NCI-H2107 (cell line): ENCODE measurements around the gene E2F1.
"Not testable (repeated sequence)": the region's sequence is repeated elsewhere in the genome, so short reads cannot be mapped to it uniquely, and the experiment has no call there.

Experiments used
- DNase-seq: peaks from one replicate; lab custom pipeline; 2025; lab: John Stamatoyannopoulos, UW

E2F1 gene

DNA sequence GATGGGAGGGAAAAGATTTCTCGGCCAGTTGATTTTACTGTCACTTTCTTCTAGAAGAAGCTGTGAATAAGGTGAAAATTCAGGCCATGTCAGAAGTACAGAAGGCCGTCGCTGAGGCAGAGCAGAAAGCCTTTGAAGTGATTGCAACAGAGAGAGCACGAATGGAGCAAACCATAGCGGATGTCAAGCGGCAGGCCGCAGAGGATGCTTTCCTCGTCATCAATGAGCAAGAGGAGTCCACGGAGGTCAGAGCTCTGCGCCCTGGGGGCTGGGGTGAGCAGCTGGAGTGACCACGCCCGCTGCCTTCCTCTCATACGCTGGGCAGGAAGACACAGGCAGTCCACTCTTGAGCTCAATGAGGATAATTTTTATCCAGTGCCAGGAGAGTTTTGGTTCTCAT is 45.9 kb downstream of the E2F1 start:
- DNase-seq = no peak

DNA sequence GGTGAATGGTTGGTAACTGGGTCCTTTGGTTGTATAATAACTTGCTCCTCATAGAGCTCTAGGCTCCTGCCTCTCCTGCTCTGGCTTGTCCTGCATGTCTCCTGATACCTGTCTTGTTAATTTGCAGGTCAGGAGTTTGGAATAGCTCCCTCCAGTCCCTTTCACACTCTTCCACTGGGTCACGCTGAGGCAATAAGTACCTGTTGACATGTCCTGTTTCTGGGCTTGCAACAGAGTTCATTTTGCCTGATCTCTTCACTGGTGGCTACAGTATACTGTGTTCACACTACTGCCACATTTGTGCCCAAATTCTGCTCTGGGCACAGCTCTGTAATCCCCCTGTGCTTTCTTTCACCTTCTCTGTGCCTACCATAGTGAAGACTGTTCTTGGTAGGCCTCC is 49.4 kb downstream of the E2F1 start:
- DNase-seq = no peak

DNA sequence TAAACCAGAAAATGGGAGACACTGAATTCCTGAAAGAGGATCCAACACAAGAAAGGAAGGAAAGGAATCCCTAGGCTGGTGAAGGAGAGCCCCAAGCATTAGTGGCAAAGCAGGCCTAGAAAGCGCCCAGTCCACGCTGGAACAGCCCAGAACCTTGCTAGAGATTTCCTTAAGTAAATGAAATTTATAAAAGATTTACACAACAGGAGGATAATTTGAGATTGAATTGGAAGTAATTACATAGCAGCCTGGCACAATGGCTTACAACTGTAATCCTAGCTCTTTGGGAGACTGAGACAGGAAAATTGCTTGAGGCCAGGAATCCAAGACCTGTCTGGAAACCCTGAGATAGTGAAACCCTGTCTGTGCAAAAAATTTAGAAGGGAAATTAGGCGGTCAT is 50.8 kb downstream of the E2F1 start:
- no peak for DNase-seq

DNA sequence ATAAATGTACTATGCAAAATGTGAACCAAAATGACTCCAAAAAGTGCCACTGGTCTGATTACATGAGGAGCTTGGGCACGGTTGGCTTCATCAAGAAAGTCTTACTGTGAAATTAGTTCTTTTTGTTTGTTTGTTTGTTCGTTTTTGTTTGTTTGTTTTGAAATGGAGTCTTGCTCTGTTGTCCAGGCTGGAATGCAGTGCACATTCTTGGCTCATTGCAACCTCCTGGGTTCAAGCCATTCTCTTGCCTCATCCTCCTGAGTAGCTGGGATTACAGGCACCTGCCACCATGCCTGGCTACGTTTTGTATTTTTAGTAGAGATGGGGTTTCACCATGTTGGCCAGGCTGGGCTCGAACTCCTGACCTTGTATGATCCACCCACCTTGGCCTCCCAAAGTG is 54.3 kb downstream of the E2F1 start:
- DNase-seq = not testable (repeated sequence)

DNA sequence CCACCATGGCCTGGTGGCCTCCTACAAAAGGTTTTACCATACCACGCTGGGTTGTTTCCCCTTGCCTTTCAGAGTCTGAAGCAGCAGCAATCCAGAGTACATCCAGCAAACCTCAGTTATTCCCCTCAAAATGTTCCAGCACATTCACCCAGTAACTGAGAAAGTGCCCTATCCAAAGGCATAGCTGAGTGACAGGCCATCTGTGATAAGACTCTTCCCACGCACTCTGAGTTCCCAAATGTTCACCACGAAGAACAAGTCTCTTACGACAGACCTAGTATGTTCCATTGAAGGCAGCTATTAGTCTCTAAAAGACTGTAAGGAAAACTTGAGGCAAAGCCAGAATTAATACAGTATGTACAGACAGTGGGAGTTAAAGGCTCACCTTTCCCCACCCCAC is 55.7 kb downstream of the E2F1 start:
- no peak for DNase-seq

DNA sequence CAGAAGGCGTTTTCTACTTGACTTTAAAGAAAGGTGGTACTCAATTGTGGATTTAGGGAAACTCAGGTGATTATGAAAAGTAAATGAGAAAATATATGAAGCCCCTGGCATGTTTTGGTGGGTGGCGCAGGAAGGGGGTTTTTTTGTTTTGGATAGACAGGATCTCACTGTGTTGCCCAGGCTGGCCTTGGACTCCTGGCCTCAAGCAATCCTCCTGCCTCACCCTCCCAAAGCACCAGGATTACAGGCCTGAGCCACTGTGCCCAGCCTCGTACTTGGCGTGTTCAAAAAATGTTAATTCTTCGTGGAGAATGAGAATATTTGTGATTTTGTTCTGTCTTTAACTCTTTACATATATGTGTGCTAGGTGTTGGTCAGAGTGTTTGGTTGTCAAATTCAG is 56.2 kb downstream of the E2F1 start:
- no peak for DNase-seq

DNA sequence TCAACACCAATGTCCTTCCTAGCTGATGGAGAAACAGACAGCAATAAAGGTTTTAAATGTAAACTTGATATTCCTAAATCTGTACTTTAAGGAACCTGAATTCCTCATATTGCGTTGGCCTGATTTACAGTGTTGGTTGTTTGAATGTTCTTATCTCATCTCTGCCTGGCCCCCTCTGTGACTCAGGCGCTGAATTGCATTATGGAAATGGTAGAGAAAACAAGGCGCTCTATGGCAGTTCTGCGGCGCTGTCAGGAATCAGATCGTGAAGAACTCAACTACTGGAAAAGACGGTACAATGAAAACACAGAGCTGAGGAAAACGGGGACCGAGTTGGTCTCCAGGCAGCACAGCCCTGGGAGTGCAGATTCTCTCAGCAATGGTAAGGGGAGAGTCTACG is 56.7 kb downstream of the E2F1 start:
- DNase-seq = no peak

DNA sequence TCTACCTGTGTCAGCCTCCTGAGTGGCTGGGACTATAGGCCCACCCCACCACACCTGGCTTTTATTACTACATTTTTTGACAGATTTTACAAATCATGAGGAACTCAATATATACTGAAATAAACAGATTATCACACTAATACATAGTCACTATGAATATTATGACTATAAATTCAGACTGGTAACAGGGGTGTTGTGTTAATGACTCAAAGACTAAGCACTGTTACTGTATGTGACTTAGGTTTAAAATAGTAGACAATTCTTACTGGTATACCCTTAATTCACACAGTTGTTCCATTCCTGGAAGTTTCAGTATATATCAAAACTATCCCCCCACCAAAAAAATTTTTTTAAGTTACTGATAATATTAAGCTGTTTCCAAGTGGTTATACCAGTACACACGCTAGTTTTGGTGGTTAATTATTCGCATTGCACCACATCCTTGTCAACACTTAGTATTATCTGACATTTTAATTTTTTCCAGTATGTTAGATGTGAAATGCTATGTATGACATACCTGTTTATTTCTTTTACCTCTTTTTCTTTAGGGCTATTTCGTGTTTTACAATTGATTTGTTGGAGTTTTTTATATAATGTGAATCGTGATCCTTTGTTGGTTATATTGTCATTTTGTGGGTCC is 58.5 kb downstream of the E2F1 start:
- no peak for DNase-seq

DNA sequence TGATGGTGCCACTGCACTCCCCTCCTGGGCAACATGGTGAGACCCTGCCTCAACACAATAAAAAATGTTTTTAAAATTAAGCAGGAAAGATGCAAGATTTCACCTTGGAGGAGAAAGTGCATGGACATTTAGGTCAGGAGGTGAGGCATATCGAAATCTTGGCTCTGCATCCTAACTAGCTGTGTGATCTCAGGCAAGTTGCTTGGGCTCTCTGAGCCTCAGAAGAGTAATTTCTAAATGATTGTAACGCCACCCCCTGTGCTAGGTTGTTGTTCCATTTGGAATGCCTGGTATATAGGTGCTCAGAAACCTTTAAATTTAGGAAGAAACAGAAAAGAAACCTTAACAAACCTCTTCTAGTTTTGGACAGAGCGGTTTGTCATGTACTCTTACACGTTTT is 60.0 kb downstream of the E2F1 start:
- no peak for DNase-seq
